NCI-H1092 (cell line): Measurements from ENCODE around the gene EXOC4.
"Not testable (repeated sequence)": the region's sequence is repeated elsewhere in the genome, so short reads cannot be mapped to it uniquely, and the experiment has no call there.

Source experiments
- DNase-seq: peaks from one replicate; lab custom pipeline; 2025; lab: John Stamatoyannopoulos, UW

Gene EXOC4

GRCh38 chr7:134040988-134041387 is 788.1 kb downstream of the EXOC4 start:
- no peak for DNase-seq

DNA sequence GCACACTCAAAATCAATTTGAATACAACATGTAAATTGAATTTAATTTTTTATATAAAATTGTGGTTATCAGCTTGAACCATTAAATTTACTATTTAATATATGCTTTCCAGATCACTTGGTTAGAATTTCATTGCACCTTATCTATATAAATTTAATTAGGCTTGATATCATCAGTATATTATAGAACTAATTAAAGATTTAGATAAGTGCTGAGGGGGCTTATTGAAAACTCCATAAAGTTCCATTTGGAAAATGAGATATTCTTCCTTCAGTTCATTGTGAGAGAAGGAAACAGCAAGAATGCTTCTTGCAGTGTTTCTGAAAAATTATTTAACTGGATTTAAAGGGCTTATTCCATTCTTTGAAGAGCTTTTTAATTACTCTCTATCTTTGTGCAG is 788.6 kb downstream of the EXOC4 start:
- no peak for DNase-seq

DNA sequence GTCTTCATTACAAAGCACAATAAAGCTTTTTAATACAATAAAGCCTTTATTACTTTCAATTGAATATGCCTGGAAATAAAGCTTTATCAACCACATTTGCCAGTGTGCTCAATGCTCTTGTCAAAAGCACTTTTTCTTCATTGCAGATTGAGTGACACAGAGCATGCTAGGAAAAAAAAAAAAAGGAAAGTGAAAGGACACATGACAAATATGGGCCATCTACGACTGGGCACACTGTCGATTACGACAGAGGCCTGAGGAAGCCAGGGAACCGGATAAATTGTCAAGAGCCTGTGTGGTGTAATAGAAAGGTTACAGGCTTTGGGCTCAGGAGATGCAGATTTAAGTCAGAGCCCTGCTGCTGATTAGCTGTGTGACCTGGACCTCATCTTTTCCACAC is 789.4 kb downstream of the EXOC4 start:
- no peak for DNase-seq

DNA sequence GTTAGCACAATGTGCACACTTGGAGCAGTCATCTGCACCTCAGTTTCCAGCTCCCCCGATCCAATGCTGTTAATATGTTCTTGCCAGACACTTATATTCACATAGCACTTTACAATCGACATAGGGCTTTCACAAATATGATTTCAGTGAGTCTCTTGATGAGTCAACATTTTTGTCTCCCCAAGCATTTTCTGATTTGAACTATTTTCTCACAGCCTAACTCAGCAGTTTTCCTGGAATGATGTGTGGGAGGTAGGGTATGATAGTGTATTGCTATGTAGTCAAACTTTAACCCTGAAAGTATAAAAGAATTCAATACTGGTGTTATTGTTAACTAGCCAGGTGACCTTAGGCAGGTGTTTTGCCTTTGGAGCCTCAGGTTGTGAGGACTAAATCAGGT is 791.8 kb downstream of the EXOC4 start:
- DNase-seq = no peak

GRCh38 chr7:134045716-134046115 is 792.8 kb downstream of the EXOC4 start:
- DNase-seq = no peak

GRCh38 chr7:134046594-134047128 is 793.8 kb downstream of the EXOC4 start:
- no peak for DNase-seq

- no peak for DNase-seq
These were observed 794.8 kb downstream of the EXOC4 start for GRCh38 chr7:134047675-134048074.

DNA sequence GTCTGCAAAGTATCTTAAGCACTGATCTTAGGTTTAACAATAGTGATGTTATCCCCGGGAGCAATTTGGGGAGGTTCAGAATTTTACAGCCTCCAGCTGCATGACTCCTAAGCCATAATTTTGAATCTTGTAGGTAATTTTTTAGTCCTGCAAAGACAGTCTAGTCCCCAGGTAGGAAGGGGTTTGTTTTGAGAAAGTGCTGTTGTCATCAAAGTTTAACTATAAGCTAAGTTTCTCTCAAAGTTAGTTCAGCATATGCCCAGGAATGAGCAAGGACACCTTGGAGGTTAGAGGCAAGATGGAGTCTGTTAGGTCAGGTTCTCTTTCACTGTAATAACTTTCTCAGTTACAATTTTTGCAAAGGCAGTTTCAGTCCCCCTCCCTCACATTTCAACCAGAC is 795.3 kb downstream of the EXOC4 start:
- no peak for DNase-seq

GRCh38 chr7:134051020-134051419 is 798.1 kb downstream of the EXOC4 start:
- no peak for DNase-seq

DNA sequence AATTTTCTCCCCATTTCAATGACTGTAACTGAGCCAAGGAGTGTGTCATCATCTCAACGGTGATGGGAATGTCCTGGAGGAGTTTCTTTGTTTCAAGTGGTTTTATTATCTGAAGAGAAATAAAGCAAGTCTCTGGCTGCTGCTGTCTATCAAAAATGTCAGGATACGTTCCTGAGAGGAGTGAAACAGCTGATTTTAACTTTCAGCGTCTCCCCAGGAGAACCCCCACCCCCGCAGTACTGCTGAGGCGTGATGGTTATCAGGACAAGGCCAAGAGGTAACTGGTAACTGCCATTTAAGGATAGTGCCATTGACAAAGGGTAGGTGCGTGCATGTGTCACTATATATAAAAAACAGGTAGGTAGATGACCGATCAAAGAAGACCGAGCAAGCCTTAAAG is 803.9 kb downstream of the EXOC4 start:
- no peak for DNase-seq

DNA sequence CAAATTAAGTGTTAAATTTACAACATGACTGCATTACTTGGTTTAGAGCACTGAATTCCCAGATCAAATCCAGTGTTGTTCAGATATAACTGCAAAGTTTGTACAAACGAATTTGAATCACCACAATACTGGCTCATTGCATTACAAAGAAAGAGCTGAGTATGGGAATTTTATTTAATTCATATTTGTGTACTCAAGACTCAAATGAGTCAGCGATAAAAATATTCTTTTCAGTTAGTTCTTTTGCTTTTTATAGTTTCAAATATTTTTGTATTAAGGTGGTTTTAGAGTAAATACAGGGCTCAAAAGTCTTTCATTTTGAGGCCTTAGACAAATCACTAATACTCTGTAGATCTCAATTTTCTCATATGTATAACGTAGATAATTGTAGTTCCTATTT is 805.6 kb downstream of the EXOC4 start:
- no peak for DNase-seq

DNA sequence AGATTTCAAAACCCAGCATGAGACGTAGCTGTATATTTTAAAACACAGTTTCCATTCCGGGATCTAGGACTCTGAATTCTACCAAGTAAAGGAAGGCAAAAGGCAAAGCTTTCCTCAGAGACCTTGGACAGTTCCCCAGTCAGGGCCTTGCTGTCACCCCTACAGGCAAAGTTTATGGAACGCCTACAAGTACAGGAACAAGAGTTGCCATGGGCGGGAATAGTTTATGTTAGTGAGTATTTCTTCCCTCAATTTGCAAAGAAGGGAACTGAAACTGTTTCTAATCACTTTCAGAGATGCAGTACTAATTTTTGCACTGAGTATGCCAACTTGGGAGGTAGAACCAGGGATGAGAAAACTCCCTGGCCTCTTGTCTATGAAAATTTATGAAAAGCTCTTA is 806.1 kb downstream of the EXOC4 start:
- no peak for DNase-seq

- DNase-seq = no peak
These were observed 807.0 kb downstream of the EXOC4 start for GRCh38 chr7:134059921-134060320.

- no peak for DNase-seq
These were observed 808.0 kb downstream of the EXOC4 start for GRCh38 chr7:134060874-134061273.

DNA sequence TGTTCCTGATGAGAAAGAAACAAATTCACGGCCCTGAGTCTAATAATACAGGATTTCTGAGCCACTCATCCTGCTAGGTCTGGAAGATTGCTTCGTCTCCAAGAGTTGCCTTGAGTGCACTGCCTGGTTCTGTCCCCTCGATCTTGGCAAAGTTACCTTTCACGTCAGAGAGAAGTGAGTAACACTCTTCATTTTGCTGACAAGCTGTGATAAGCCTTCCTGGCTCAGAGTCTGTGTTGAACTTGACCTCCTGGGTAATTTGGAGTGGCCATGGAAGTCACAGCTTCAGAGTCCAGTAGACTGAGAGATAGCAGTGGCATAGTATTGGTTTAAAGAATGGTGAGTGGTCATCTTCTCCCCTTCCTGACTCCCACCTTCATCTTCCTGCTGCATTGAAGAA is 809.6 kb downstream of the EXOC4 start:
- DNase-seq = no peak

DNA sequence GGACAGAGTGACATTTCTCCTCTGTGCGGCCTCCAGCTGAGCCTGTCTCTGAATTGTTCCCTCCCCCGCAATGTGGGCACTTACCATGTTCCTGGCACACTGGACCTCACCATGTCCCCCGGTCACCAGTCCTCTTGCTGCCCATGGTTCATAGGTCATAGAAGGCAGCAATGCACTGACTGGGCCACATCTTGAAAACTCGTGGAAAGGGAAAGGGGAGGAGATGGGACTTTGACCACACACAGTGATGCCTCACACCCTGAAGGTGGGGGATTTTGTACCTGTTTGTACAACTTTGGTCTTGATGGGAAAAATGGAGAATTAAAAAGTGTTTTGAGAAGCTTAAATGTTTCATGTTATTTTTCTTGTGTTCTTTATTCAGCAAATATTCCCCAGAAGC is 812.5 kb downstream of the EXOC4 start:
- no peak for DNase-seq

DNA sequence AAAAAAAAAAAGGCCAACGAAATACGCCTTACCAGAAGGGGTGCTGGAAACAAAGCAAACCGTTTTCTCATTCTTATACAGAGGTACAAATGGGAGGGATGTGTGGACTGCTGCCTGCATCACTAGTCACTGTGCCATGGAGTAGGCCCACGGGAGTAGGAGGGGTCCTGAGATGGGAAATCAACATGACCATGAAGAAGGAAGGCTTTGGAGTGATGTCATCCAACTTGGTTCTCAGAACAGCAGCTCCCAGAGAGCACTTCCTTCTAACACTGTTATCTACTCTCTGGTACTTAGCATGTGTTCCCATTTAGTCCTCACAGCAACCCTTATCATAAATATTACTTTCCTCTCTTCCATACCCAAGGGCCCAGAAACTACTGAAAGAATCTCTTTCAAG is 814.3 kb downstream of the EXOC4 start:
- DNase-seq = no peak

DNA sequence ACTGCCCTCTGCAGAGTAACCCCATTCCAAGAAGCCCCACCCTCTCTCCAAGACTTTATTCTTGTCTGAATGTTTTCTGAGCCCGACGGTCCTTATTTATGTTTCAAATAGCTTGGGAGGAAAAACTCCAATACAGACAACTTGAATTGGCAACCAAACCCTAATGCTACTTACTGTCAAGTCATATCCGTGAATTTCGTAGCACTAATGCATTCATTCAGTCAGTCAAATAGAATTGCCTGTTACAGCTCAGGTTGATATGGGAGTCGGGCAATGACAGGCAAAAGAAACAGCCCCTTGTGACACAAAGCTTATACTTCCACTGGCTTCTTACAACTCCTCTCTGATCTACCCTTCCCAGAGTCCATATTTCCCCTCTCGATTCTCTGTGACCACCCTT is 815.8 kb downstream of the EXOC4 start:
- DNase-seq = no peak

DNA sequence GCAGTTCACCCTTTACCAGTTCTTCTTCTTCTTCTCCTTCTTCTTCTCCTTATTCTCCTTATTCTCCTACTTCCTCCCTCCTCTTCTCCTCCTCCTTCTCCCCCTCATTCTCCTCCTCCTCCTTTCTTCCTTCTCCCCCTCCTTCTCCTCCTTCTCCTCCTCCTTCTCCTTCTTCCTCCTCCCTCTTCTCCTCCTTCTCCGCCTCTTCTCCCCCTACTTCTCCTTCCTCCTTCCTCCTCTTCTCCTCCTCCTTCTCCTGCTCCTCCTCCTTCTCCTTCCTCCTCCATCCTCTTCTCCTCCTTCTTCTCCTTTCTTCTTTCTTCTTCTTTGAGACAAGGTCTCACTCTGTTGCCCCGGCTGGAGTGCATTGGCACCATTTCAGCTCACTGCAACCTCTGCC is 816.3 kb downstream of the EXOC4 start:
- no peak for DNase-seq

DNA sequence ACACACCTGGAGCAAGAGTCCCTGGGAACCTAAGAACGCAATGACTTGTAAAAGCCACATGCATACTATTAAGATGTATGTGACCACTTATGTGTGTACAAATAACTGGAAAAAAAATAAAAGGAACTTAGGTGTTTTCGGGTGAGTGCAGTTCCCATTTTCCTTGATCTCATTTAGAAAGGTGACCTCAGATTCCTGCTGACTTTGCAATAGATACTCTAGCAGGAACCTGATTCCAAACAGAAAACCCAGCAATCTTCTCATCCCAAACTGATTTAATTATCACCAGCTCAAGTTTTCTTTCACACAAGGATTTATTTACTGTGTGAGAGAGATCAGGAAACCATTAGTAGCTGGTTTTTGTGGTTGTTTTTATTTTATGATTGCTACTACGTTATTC is 817.8 kb downstream of the EXOC4 start:
- DNase-seq = no peak

DNA sequence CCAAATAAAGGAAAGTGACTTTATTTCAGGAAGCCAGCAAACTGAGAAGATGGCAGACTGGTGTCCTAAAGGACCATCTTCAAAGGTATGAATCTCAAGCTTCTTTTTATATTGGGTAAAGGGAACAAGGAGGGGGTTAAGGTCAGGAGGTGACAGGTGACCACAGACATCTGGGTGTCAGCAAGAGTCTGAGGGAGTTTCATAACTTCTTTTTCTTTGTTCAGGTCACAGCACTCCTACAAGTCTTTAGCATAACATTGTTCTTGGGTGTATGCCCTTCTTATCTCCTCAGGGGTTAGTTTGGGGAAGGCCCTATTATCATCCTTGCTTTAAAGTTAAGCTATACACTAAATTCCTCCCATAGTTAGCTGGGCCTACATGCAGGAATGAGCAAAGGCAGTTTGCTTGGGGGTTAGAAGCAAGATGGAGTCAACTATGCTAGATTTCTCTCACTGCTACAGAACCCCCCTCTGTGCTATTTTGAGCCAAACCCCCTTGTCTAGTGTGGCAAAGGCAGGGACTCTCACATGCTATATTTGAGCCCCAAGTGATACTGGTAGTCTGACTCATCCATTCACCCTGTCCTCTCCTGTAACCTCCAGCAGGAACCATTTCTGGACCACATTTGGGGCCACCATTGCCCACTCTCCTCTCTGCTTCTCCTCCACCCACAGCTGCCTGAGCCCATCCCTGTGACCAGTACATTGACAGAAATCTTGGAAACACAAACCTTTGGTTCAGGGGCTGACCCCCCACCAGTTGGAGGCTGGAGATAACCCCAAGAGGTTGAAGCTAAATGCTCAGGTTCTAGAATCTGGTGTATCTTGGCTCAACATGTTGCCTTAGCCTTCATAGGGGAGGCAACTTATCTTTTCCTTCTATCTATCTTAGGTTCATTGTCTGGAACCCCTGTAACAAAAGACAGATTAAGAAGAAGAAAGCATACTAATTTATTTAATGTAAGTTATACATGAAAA is 818.8 kb downstream of the EXOC4 start:
- DNase-seq = no peak

GRCh38 chr7:134073276-134073675 is 820.4 kb downstream of the EXOC4 start:
- no peak for DNase-seq

- no peak for DNase-seq
These were observed 822.9 kb downstream of the EXOC4 start for GRCh38 chr7:134075799-134076198.

DNA sequence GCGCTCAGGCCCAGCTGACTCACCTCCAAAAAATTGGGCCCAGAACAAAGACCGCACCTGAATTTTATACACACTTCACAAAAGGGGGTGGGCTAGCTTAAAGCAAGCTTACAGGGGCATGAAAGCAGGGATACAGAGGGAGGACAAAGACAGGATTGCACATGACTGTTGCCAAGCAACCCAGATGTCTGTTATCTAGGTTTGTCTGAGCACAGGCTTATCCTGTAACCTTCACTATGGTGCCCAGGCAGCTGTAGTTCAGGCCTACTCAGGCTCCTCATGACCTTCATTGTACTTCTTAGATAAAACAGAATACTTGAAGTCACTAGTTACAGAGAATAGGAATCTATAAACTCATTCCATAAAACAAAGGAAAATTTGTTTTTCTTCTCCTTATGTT is 824.7 kb downstream of the EXOC4 start:
- not testable (repeated sequence) for DNase-seq
